GM19099 (cell line): ENCODE data around the gene CNOT8.

Source experiments
- POLR2A ChIP-seq: IDR thresholded peaks from 3 replicates; pipeline ENCODE4 v1.6.1; 2011; ENCODE audit warnings: low read depth; ENCODE audit not compliant: insufficient read length; ENCODE audit errors: extremely low read depth

Gene CNOT8

GRCh38 chr5:154858297-154858971, at the start of gene CNOT8:
Gene CNOT8 (plus strand): TSS chr5:154858627. CDS start chr5:154863279, 4,652 bp downstream.
- TF ChIP-seq POLR2A = peak; percentile 91

GRCh38 chr5:154811239-154811638, 47.2 kb upstream of the CNOT8 start:
- no peak for TF ChIP-seq POLR2A

DNA sequence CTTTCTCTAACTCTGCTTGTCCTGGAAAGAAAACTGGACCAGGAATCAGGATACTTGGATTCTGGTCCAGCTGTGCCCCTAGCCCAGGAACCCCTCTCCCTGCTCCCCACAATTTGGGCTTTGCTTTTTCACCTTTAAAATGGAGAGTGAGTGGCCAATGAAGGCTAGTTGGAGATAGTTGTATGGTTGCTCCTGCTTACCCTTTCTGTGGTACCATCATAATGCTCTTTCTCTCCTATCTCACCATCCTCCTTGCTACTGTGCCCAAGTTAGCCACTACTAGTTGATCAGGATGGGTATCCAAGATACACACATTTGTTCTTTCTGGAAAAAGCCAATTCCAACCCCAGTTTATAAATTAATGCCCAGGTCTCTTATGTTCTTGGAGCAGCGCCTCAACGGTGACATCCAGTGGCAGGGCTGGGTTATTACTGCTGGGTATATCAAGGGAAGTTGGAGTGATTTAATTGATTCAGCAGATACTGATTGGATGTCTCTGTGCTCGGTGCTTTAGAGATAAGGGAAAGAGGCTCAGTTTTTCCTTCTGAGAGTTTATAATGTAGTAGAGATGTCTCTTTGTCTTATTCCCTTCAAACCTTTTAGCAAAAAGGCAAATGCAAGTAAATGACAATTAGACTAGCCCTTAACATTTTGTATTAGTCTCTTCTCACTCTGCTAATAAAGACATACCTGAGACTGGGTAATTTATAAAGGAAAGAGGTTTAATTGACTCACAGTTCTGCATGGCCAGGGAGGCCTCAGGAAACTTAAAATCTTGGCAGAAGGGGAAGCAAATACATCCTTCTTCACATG, 46.6 kb upstream of the CNOT8 start:
- no peak for TF ChIP-seq POLR2A

- no peak for TF ChIP-seq POLR2A
Observed at GRCh38 chr5:154813158-154813557, 45.3 kb upstream of the CNOT8 start.

- no peak for TF ChIP-seq POLR2A
Observed at GRCh38 chr5:154813736-154814135, 44.7 kb upstream of the CNOT8 start.

- no peak for TF ChIP-seq POLR2A
Observed at GRCh38 chr5:154815025-154815424, 43.4 kb upstream of the CNOT8 start.

- TF ChIP-seq POLR2A = no peak
Observed at GRCh38 chr5:154815684-154816247, 42.7 kb upstream of the CNOT8 start.

GRCh38 chr5:154816891-154817492, 41.4 kb upstream of the CNOT8 start:
- no peak for TF ChIP-seq POLR2A

GRCh38 chr5:154817815-154818214, 40.6 kb upstream of the CNOT8 start:
- no peak for TF ChIP-seq POLR2A

GRCh38 chr5:154818471-154819116, 39.8 kb upstream of the CNOT8 start:
- TF ChIP-seq POLR2A = no peak

DNA sequence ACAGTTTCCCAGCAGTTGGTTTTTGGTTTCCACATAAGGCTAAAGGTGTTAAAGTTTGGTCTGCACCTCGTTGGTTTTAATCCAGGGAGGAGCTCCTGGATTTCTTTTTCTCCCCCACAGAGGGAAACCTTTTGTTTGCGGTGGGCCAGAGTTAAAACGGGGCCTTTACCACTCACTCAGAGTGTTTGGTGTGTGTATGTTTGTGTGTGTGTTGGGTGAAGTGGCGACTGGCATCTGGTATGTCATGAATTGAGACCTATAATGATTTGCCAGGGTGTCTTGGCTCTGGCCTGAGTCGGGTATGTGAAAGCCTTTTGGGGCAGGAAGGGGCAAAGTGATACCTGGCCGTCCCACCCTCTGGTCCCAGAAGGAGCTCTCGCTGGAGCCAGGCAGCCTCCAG, 38.9 kb upstream of the CNOT8 start:
- no peak for TF ChIP-seq POLR2A

DNA sequence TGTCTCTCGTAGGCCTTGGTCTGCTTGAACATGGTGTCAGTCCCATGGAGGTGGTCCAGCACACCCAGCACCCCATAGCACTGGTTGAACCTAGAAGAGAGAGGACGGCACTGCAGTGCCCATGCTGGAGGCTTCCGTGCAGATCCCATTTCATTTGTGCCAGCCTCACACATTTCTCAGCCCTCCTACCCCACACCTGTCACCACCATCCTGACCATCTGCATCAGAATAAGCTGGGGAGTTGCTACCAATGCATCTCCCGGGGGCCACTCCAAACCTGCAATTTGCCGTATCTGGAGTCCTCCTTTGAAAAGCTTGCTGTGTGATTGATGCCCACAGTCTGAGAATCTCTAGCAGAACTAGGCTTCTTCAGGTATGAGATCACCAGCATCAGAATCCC, 38.0 kb upstream of the CNOT8 start:
- no peak for TF ChIP-seq POLR2A

- no peak for TF ChIP-seq POLR2A
Observed at GRCh38 chr5:154823605-154824004, 34.8 kb upstream of the CNOT8 start.

DNA sequence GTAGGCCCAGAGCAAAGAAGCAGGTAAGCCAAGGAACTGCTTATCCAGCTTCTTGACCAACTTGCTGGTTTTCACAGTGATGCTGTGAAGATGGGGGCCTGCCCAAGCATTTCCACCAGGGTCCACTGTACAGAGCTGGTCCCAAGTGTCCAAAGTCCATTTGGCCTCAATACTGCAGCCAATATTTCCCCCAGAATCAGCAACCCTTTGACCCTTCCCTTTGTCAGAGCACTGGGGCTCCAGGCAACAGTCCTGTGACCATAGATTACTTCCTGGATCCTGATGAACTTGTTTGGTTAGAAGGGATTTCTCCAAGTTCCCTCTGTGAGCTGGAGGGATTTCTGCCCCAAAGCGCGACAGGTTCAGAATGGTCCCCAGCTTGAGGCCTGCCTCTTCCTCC, 34.4 kb upstream of the CNOT8 start:
- TF ChIP-seq POLR2A = no peak

- TF ChIP-seq POLR2A = no peak
Observed at GRCh38 chr5:154829181-154829588, 29.2 kb upstream of the CNOT8 start.

DNA sequence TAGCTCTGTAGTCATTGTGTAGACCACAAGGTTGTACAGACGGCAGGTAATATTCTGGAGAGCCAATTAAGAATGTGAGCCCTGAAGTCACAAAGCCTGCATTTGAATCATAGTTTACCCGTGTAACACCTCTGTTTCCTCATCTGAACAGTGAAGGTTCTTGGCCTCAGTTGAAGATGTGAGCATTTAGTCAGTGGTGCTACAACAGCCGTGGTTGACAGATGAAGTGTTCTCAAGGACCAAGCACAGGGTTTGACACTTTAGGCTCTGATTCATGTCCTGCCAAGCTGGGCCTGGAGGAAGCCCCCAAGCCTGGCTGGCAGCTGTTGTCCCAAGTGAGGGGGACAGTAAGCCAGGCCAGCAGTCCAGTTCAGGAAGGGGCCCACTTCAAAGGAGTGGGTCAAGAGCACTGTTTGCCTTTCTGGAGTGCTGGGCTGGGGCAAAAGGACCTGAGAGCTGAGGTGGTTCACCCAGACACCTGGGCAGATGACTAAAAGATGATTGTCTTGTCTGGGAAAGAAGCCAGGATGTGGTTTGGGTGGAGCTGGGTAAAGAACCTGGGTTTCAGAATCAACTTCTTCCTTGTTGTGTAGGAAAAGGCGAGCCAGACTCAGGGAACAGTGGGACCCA, 28.7 kb upstream of the CNOT8 start:
- TF ChIP-seq POLR2A = no peak
